Progenitor cell of endocrine pancreas (in vitro differentiated cells): Measurements from ENCODE around the gene S1PR5. TPM values are rescaled to one million over a fixed set of nuclear protein-coding genes. Genes with fewer than 3 reads are reported as not detected.

Experiments used
- DNase-seq: peaks from one replicate; pipeline ENCODE4 v3.0.0; 2021; ENCODE audit warnings: low spot score; ENCODE audit not compliant: unreplicated experiment
- H3K27ac Mint-ChIP-seq: 2 replicates; pipeline ENCODE4 v1.8.0; 2021; ENCODE audit warnings: mild to moderate bottlenecking, moderate library complexity, mixed read lengths
- H3K27me3 Mint-ChIP-seq: 2 replicates; pipeline ENCODE4 v1.8.0; 2021; ENCODE audit warnings: mixed read lengths
- H3K36me3 Mint-ChIP-seq: 2 replicates; pipeline ENCODE4 v1.8.0; 2022; ENCODE audit warnings: mixed read lengths; ENCODE audit not compliant: insufficient read depth
- H3K4me1 Mint-ChIP-seq: 2 replicates; pipeline ENCODE4 v1.8.0; 2021; ENCODE audit warnings: low read depth, mixed read lengths
- H3K4me3 Mint-ChIP-seq: 2 replicates; pipeline ENCODE4 v1.8.0; 2021; ENCODE audit warnings: low read depth, mild to moderate bottlenecking, moderate library complexity, mixed read lengths
- H3K9me3 Mint-ChIP-seq: 2 replicates; pipeline ENCODE4 v1.8.0; 2021; ENCODE audit warnings: low read depth, mixed read lengths
- total RNA-seq: library from RNA; stranded (reverse); gene quantifications from 2 replicates; pipeline ENCODE4 v1.2.1, GENCODE V29; 2021
- TF ChIP-seq, protein P1 (sequence below): fragments of 200-600 bp; sonication (generic); IDR thresholded peaks from one replicate; pipeline ENCODE4 v1.5.0; 2021; ENCODE audit warnings: antibody characterized with exemption, mild to moderate bottlenecking; ENCODE audit not compliant: unreplicated experiment

The S1PR5 gene
- total RNA-seq, 1 donor from 2014 or later = not detected

DNA sequence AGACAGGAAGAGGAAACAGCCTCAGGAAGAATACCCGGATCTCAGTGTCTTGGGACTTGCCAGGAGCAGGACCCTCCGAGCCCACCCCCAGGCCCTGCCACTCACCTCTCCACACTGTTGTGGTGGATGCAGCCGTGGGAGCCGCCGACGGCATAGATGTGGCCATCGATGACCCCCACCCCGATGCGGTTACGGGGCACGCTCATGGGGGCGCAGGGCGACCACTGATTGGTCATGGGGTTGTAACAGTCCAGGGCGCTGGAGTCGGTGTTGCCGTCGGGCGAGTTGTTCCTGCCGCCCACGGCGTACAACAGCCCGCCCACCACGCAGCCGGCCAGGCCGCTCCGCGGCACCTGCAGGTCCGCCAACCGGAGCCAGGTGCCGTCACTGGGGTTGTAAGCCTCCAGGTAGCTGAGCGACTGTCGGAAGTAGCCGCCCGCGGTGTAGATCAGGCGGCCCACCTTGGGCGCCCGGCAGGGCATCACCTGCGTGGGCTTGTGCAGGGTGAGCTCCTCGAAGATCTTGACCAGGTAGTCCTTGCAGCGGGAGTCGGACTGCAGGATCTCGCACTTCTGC lies 25.7 kb downstream of the S1PR5 start:
- no peak overlapping the region for H3K4me3 Mint-ChIP-seq
- H3K27ac Mint-ChIP-seq = no peak overlapping the region
- H3K36me3 Mint-ChIP-seq = peaks cover 19% of the 10 kb centered on the region
- no peak for DNase-seq
- no peaks in the 10 kb centered on the region for H3K9me3 Mint-ChIP-seq
- no peaks in the 10 kb centered on the region for H3K4me1 Mint-ChIP-seq
- TF ChIP-seq, protein P1, sequence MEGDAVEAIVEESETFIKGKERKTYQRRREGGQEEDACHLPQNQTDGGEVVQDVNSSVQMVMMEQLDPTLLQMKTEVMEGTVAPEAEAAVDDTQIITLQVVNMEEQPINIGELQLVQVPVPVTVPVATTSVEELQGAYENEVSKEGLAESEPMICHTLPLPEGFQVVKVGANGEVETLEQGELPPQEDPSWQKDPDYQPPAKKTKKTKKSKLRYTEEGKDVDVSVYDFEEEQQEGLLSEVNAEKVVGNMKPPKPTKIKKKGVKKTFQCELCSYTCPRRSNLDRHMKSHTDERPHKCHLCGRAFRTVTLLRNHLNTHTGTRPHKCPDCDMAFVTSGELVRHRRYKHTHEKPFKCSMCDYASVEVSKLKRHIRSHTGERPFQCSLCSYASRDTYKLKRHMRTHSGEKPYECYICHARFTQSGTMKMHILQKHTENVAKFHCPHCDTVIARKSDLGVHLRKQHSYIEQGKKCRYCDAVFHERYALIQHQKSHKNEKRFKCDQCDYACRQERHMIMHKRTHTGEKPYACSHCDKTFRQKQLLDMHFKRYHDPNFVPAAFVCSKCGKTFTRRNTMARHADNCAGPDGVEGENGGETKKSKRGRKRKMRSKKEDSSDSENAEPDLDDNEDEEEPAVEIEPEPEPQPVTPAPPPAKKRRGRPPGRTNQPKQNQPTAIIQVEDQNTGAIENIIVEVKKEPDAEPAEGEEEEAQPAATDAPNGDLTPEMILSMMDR = no peak
- H3K27me3 Mint-ChIP-seq = no peaks in the 10 kb centered on the region

DNA sequence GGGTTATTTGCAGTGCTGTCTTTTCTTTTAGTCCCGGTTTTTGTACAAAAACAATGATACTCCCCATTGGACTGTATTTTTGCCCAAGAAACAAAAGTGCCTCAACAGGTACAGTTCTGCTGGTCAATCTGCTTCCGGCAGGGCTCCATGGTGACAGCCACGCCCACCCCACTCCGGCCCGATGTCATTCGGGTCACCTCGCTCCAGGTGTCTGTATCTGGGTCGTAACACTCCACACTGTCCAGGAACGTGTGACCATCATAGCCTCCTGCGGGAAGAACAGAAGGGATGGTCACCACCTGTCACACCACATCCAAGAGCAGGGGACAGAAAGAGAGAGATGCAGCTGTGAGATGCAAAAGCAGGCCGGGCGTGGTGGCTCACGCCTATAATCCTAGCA lies 30.7 kb downstream of the S1PR5 start:
- no peak overlapping the region for H3K27ac Mint-ChIP-seq
- no peaks in the 10 kb centered on the region for H3K9me3 Mint-ChIP-seq
- no peaks in the 10 kb centered on the region for H3K4me1 Mint-ChIP-seq
- no peak overlapping the region for H3K4me3 Mint-ChIP-seq
- no peaks in the 10 kb centered on the region for H3K27me3 Mint-ChIP-seq
- H3K36me3 Mint-ChIP-seq = peaks cover 15% of the 10 kb centered on the region
- DNase-seq = no peak
- TF ChIP-seq, protein P1 = no peak

DNA sequence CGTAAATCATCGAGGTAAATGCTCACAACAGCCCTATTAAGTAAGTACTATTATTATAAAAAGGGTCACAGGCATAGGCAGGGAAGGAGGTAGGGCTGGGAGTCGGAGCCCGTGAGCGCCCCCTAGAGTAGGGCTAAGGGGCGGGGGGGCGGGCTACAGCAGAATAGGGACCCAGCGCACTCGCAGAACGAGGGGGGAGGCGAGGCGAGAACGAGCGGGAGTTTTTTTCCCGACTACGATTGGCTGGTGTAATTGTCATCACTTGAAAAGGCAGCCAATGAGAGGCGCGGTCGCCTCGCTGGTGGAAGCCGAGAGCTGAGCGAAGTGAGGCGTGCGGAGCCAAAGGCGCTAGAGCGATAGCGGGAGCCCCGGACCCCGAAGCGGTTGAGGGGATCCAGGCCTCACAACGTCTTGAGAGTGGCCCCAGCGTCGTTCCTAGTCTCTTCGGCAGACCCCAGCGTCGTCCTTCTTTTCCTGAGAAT lies 38.3 kb downstream of the S1PR5 start:
- no peak overlapping the region for H3K27ac Mint-ChIP-seq
- H3K36me3 Mint-ChIP-seq = no peaks in the 10 kb centered on the region
- H3K4me3 Mint-ChIP-seq = no peak overlapping the region
- no peaks in the 10 kb centered on the region for H3K9me3 Mint-ChIP-seq
- TF ChIP-seq, protein P1 = peak; percentile 58
- DNase-seq = peak; percentile 26
- H3K27me3 Mint-ChIP-seq = peaks cover 16% of the 10 kb centered on the region
- H3K4me1 Mint-ChIP-seq = no peaks in the 10 kb centered on the region

DNA sequence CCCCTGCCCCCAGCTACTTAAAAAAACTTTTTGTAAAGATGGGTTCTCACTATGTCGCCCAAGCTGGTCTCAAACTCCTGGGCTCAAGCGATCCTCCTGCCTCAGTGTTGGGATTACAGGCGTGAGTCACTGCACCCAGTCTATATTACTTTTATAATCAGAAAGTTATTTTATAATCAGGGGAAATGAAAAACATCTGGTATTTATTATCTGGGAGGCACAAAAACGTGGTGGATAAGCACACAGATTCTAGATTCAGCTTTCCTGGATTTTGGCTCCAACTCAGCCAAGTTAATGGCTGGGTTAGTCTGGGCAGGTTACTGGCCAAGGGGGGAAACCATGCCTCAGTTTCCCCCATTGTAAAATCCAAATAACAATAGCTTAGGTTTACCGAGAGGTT lies 38.8 kb downstream of the S1PR5 start:
- Mint-ChIP-seq H3K27me3 (peaks cover 16% of the 10 kb centered on the region), H3K4me3 (no peak overlapping the region), H3K4me1 (no peaks in the 10 kb centered on the region), H3K27ac (no peak overlapping the region), H3K9me3 (no peaks in the 10 kb centered on the region), H3K36me3 (no peaks in the 10 kb centered on the region)
- TF ChIP-seq, protein P1 = no peak
- no peak for DNase-seq

DNA sequence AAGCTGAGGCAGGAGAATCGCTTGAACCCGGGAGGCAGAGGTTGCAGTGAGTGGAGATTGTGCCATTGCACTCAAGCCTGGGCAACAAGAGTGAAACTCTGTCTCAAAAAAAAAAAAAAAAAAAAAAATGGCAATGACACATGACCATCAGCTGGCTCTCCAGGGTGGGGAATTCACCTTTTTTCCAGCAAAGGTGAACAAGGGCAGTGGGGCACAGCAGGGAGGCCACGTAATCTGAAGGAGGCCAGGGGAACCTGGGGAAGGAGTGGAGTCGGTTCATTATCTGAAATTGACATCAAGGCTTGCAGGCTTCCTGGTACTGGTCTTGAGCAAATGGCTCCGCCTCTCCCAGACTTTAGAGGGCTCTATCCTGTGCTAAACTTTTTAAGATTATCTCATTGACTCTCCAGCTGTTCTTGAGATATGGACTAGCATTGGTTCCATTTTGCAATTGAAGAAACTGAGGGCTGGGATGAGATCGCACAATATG lies 42.2 kb downstream of the S1PR5 start:
- no peak overlapping the region for H3K4me3 Mint-ChIP-seq
- TF ChIP-seq, protein P1 = no peak
- H3K27me3 Mint-ChIP-seq = peaks cover 16% of the 10 kb centered on the region
- no peak for DNase-seq
- H3K9me3 Mint-ChIP-seq = no peaks in the 10 kb centered on the region
- no peaks in the 10 kb centered on the region for H3K4me1 Mint-ChIP-seq
- H3K36me3 Mint-ChIP-seq = no peaks in the 10 kb centered on the region
- H3K27ac Mint-ChIP-seq = no peak overlapping the region
